T-cell (primary cell): ENCODE results near the gene REEP6. TPM values are rescaled to one million over a fixed set of nuclear protein-coding genes. Genes with fewer than 3 reads are reported as not detected.
"Not testable (repeated sequence)": the region's sequence is repeated elsewhere in the genome, so short reads cannot be mapped to it uniquely, and the experiment has no call there.

Source experiments
- ATAC-seq, 4 experiments: fragments of 200-7000 bp in 3 of 4; fragments of 150-1000 bp in 1 of 4; cut with Tn5 transposase; replicated peaks in 1 of 4; 1 replicate in 3 of 4; 2 replicates in 1 of 4; pipeline ENCODE4 v1.10.0; 2021; ENCODE audit warnings: moderate library complexity in 3 of 4, mild to moderate bottlenecking in 2 of 4, moderate number of reproducible peaks in 1 of 4
- CTCF ChIA-PET, 2 donors: fragments of 300-600 bp; sonication (Branson Sonifier 250); formaldehyde crosslinking; loops; one replicate each; lab custom pipeline; 2022; ENCODE audit warnings: antibody characterized with exemption in 2 of 2; lab: Charles Lee
- POLR2A ChIA-PET, 2 donors: fragments of 300-600 bp; sonication (Branson Sonifier 250); formaldehyde crosslinking; loops; one replicate each; lab custom pipeline; 2022; ENCODE audit warnings: antibody characterized with exemption in 2 of 2; lab: Charles Lee
- DNase-seq, 35 experiments: peaks; one replicate each; pipeline versions ENCODE4 v3.0.0 to v3.0.0-alpha.2; 2013 to 2023
- H3K27ac ChIP-seq: one replicate; pipeline ENCODE4 v1.5.1; 2013; ENCODE audit warnings: low read length
- H3K27me3 ChIP-seq, 2 experiments: replicated peaks in 1 of 2; 1 replicate in 1 of 2; 2 replicates in 1 of 2; pipeline versions ENCODE4 v1.6.1 to v1.7.0; 2013; ENCODE audit warnings: low read length in 1 of 2, mixed read lengths in 1 of 2; ENCODE audit not compliant: control insufficient read depth in 2 of 2, insufficient read depth in 2 of 2; ENCODE audit errors: extremely low read depth in 1 of 2
- H3K36me3 ChIP-seq, 2 donors: 1 replicate in 1 of 2; 2 replicates in 1 of 2; pipeline versions ENCODE4 v1.6.1 to v1.7.0; 2013; ENCODE audit warnings: low read length in 1 of 2; ENCODE audit not compliant: control insufficient read depth in 2 of 2, insufficient read depth in 1 of 2; ENCODE audit errors: extremely low read depth in 1 of 2
- H3K4me1 ChIP-seq, 2 experiments: 1 replicate in 1 of 2; 2 replicates in 1 of 2; pipeline versions ENCODE4 v1.6.1 to v1.7.0; 2013; ENCODE audit warnings: low read length in 2 of 2, mixed read lengths in 1 of 2; ENCODE audit not compliant: insufficient read depth in 2 of 2, control insufficient read depth in 1 of 2; ENCODE audit errors: extremely low read depth in 1 of 2
- H3K4me3 ChIP-seq, 2 donors: 1 replicate in 1 of 2; 2 replicates in 1 of 2; pipeline versions ENCODE4 v1.5.1 to v1.7.0; 2013; ENCODE audit warnings: mild to moderate bottlenecking in 2 of 2, low read length in 1 of 2, moderate library complexity in 1 of 2; ENCODE audit not compliant: control insufficient read depth in 1 of 2; ENCODE audit errors: extremely low read depth in 1 of 2
- H3K9me3 ChIP-seq: 2 replicates; pipeline ENCODE4 v1.7.0; 2013
- H3K27ac Mint-ChIP-seq, 2 donors: one replicate each; pipeline ENCODE4 v1.8.0; 2020 to 2021; ENCODE audit warnings: mild to moderate bottlenecking in 2 of 2, mixed read lengths in 2 of 2
- H3K27me3 Mint-ChIP-seq, 2 donors: one replicate each; pipeline ENCODE4 v1.8.0; 2021 to 2022; ENCODE audit warnings: mixed read lengths in 2 of 2
- H3K36me3 Mint-ChIP-seq: one replicate; pipeline ENCODE4 v1.8.0; 2021; ENCODE audit warnings: mixed read lengths
- H3K4me1 Mint-ChIP-seq, 3 donors: one replicate each; pipeline ENCODE4 v1.8.0; 2020 to 2022; ENCODE audit warnings: mixed read lengths in 3 of 3, mild to moderate bottlenecking in 1 of 3
- H3K4me3 Mint-ChIP-seq, 3 donors: one replicate each; pipeline ENCODE4 v1.8.0; 2020 to 2022; ENCODE audit warnings: mild to moderate bottlenecking in 3 of 3, mixed read lengths in 3 of 3, moderate library complexity in 3 of 3
- H3K9me3 Mint-ChIP-seq, 3 donors: one replicate each; pipeline ENCODE4 v1.8.0; 2020 to 2022; ENCODE audit warnings: mixed read lengths in 3 of 3
- WGBS: methylation state at CpG from one replicate; pipeline ENCODE4 v1.1.5; 2013; ENCODE audit warnings: missing lambda C conversion rate; ENCODE audit not compliant: insufficient coverage; 5-methylcytosine and 5-hydroxymethylcytosine counted together
- total RNA-seq, 35 experiments: library from RNA in 6 of 35; stranded (reverse) in 6 of 35; fragments of 120-200 nt in 1 of 35; gene quantifications; one replicate each; pipeline versions ENCODE4 v1.2.1 to v1.2.4 and lab custom pipeline; 2013 to 2026

Gene REEP6
- total RNA-seq, 5 donors from 2014 or later (not counting 1 experiment from before 2014, with no cell fraction given), result 2.2 to 6.9 (median 5.5) TPM

DNA sequence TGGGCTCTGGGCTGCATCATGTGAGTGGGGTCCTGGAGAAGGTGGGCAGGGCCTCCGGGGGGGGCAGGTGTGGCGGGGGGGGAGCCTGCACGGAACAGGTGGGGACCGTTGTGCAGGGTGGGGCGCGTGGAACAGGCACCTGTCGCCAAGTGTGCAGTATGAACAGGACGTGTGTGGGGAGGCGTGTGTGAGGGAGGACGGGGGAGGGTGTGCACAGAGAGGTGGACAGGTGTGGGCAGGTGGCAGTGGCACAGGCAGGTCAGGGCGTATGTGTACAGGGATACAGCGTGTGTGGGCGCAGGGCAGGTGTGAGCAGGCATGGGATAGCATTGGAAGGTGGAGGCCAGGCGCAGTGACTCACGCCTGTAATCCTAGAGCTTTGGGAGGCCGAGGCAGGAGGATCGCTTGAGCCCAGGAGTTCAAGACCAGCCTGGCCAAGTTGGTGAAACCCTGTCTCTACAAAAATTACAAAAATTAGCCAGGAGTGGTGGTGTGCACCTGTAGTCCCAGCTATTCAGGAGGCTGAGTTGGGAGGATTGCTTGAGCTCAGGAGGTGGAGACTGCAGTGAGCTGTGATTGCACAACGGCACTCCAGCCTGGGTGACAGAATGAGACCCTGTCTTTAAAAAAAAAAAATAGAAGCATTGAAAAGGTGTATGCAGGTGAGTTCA is 36.1 kb downstream of the REEP6 start:
- peaks cover 5 to 77% of the 10 kb centered on the region in 2 experiments for H3K27me3 ChIP-seq
- POLR2A ChIA-PET, result interaction anchor here in 1 of 2 donors (0.7 kb wide), 1 partner anchor 27 kb away, joined by 3 read pairs; no protein-coding TSS in a partner anchor
- H3K27ac Mint-ChIP-seq, result no peak overlapping the region
- no peak overlapping the region for H3K4me3 ChIP-seq
- H3K9me3 Mint-ChIP-seq, result no peaks in the 10 kb centered on the region
- CTCF ChIA-PET, result no interaction called here
- no peak for ATAC-seq
- WGBS, result 71% methylated on average over 17 of the region's 18 CpGs
- no peak overlapping the region for H3K27ac ChIP-seq
- no peaks in the 10 kb centered on the region for H3K36me3 ChIP-seq
- no peak overlapping the region for H3K4me3 Mint-ChIP-seq
- H3K4me1 Mint-ChIP-seq, result peaks cover 4 to 8% (median 7%) of the 10 kb centered on the region in 3 donors
- DNase-seq, result no peak
- no peaks in the 10 kb centered on the region for H3K4me1 ChIP-seq
- no peaks in the 10 kb centered on the region for H3K9me3 ChIP-seq
- peaks cover 44 to 55% of the 10 kb centered on the region in 2 donors for H3K27me3 Mint-ChIP-seq
- H3K36me3 Mint-ChIP-seq, result no peaks in the 10 kb centered on the region

DNA sequence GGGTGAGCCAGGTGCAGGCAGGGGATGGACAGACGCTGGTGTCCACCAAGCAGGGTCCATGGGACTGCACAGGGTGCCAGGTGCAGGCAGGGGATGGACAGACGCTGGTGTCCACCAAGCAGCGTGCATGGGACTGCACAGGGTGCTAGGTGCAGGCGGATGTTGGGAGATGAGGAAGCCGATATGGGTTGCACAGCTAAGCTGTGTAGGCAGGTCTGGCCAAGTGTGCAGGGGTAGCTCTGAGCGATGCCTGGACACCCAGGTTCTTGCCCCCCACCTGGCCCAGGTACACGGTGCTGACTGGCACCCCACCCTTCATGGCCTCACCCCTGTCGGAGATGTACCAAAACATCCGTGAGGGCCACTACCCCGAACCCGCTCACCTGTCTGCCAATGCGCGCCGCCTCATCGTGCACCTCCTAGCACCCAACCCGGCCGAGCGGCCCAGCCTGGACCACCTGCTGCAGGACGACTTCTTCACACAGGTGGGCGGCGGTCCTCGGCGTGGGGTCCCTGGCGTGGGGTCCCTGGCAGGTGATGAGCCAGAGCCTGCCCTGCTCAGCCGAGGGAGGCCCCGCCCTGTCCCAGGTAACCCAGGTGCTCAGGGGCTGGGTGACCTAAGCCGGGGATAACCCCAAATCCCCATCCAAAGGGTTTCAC is 36.8 kb downstream of the REEP6 start:
- H3K27me3 ChIP-seq, result peaks cover 5 to 76% of the 10 kb centered on the region in 2 experiments
- ChIA-PET POLR2A (interaction anchor here in 1 of 2 donors (0.7 kb wide), 1 partner anchor 28 kb away, joined by 3 read pairs; no protein-coding TSS in a partner anchor), CTCF (no interaction called here)
- no peaks in the 10 kb centered on the region for H3K36me3 Mint-ChIP-seq
- H3K4me3 ChIP-seq, result no peak overlapping the region
- peaks cover 4 to 8% (median 7%) of the 10 kb centered on the region in 3 donors for H3K4me1 Mint-ChIP-seq
- H3K27me3 Mint-ChIP-seq, result peaks cover 44 to 52% of the 10 kb centered on the region in 2 donors
- no peak overlapping the region for H3K27ac ChIP-seq
- no peaks in the 10 kb centered on the region for H3K9me3 Mint-ChIP-seq
- no peaks in the 10 kb centered on the region for H3K9me3 ChIP-seq
- H3K4me1 ChIP-seq, result no peaks in the 10 kb centered on the region
- H3K4me3 Mint-ChIP-seq, result no peak overlapping the region
- DNase-seq (no peak), ATAC-seq (no peak)
- WGBS, result 79% methylated on average over 25 of the region's 27 CpGs
- no peaks in the 10 kb centered on the region for H3K36me3 ChIP-seq
- no peak overlapping the region for H3K27ac Mint-ChIP-seq

DNA sequence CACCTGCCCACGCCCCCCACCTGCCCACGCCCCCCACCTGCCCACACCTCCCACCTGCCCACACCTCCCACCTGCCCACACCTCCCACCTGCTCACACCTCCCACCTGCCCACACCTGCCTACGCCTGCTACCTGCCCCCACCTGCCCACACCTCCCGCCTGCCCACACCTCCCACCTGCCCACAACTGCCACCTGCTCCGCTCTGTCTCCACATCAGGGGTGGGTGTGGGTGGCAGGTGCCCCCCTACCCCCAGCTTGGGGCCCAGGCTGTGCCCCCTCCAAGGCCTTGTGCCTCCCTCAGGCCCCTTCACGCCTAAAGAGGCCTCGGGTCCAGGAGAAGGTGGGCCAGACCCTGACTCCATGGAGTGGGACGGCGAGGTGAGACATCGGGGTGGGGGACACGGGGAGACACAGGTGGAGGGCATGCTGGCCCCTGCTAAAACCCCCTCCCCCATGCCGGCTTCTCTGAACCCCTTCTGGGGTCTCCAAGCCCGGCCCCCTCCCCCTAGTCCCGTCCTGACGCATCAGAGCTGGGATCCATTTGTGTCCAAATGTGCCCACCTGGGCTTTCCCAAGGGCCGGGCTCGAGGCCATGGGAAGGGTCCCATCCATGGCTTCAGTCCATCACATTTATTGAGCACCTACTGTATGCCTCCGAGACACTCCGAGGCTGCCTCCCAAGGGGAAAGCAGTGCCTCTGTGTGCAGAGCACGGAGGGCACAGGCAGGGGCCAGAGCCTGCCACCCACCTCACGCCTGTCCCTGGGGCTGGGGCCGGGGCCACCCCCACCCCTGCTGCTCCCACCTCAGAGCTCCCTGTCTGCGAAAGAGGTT is 37.8 kb downstream of the REEP6 start:
- H3K27ac ChIP-seq, result no peak overlapping the region
- ATAC-seq (no peak), DNase-seq (no peak)
- H3K36me3 Mint-ChIP-seq, result no peaks in the 10 kb centered on the region
- H3K9me3 Mint-ChIP-seq, result no peaks in the 10 kb centered on the region
- H3K27me3 Mint-ChIP-seq, result peaks cover 42 to 51% of the 10 kb centered on the region in 2 donors
- no peak overlapping the region for H3K4me3 ChIP-seq
- no peaks in the 10 kb centered on the region for H3K36me3 ChIP-seq
- WGBS, result 82% methylated on average over 16 of the region's 23 CpGs
- no peak overlapping the region for H3K4me3 Mint-ChIP-seq
- ChIA-PET POLR2A (no interaction called here), CTCF (no interaction called here)
- H3K27me3 ChIP-seq, result peaks cover 5 to 76% of the 10 kb centered on the region in 2 experiments
- H3K27ac Mint-ChIP-seq, result no peak overlapping the region
- no peaks in the 10 kb centered on the region for H3K4me1 ChIP-seq
- H3K4me1 Mint-ChIP-seq, result peaks cover 4 to 8% (median 7%) of the 10 kb centered on the region in 3 donors
- no peaks in the 10 kb centered on the region for H3K9me3 ChIP-seq

DNA sequence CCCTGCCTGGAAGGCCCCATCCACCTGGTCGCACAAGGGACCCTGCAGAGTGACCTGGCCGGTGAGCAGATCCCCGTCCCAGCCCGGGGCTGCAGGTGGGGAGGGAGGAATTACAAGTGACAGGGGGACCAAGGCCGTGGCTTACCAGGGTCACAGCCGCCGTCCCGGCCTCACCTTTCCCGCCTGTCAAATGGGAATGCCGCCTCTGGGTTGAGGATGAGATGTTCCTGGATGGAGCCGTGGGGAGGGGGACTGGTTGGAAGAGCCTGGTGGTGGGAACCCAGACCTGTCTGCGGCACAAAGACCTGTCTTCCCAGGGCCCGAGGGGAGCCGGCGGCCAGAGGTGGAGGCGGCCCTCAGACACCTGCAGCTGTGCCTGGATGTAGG is 38.4 kb downstream of the REEP6 start:
- Histone ChIP-seq H3K4me3 (no peak overlapping the region), H3K27ac (no peak overlapping the region), H3K4me1 (no peaks in the 10 kb centered on the region), H3K27me3 (peaks cover 5 to 78% of the 10 kb centered on the region in 2 experiments), H3K36me3 (no peaks in the 10 kb centered on the region), H3K9me3 (no peaks in the 10 kb centered on the region)
- ChIA-PET POLR2A (no interaction called here), CTCF (no interaction called here)
- Mint-ChIP-seq H3K27ac (no peak overlapping the region), H3K4me1 (peaks cover 3 to 5% (median 5%) of the 10 kb centered on the region in 3 donors), H3K36me3 (no peaks in the 10 kb centered on the region), H3K27me3 (peaks cover 40 to 49% of the 10 kb centered on the region in 2 donors), H3K9me3 (no peaks in the 10 kb centered on the region), H3K4me3 (no peak overlapping the region)
- DNase-seq (no peak), ATAC-seq (no peak)
- 74% methylated on average over 14 of the region's 16 CpGs for WGBS

DNA sequence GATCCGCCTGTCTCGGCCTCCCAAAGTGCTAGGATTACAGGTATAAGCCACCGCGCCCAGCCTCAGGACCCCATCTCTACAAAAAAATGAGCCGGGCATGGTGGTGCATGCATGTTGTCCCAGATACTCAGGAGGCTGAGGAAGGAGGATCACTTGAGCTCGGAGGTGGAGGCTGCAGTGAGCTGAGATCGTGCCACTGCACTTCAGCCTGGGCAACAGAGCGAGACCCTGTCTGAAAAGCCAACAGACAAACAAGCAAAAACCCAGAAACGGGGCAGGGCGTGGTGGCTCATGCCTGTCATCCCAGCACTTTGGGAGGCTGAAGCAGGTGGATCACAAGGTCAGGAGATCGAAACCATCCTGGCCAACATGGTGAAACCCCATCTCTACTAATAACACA is 39.9 kb downstream of the REEP6 start:
- peaks cover 34 to 42% of the 10 kb centered on the region in 2 donors for H3K27me3 Mint-ChIP-seq
- 84% methylated on average over 8 of the region's 11 CpGs for WGBS

DNA sequence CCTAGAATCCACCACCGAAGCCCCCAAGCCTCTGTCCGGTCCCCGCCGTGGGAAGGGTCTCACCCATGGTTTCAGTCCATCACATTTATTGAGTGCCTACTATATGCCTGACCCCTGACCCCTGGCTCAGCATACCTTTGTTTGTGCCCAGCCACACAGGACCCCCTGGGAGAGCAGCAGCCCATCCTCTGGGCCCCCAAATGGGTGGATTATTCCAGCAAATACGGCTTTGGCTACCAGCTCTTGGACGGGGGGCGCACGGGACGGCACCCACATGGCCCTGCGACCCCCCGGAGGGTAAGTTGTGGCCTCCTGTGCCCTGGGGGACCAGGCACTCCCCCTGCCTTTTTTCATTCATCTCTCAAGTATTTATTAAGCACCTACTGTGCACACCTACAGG is 40.6 kb downstream of the REEP6 start:
- ATAC-seq (no peak), DNase-seq (no peak)
- peaks cover 27 to 35% of the 10 kb centered on the region in 2 donors for H3K27me3 Mint-ChIP-seq
- H3K4me1 ChIP-seq, result no peaks in the 10 kb centered on the region
- no peak overlapping the region for H3K27ac ChIP-seq
- H3K4me3 ChIP-seq, result no peak overlapping the region
- H3K9me3 Mint-ChIP-seq, result no peaks in the 10 kb centered on the region
- ChIA-PET CTCF (no interaction called here), POLR2A (no interaction called here)
- WGBS, result 90% methylated on average over 11 of the region's 11 CpGs
- H3K27ac Mint-ChIP-seq, result no peak overlapping the region
- H3K36me3 ChIP-seq, result no peaks in the 10 kb centered on the region
- no peaks in the 10 kb centered on the region for H3K4me1 Mint-ChIP-seq
- no peaks in the 10 kb centered on the region for H3K9me3 ChIP-seq
- no peak overlapping the region for H3K4me3 Mint-ChIP-seq
- H3K27me3 ChIP-seq, result peaks cover 0 to 66% of the 10 kb centered on the region in 2 experiments
- no peaks in the 10 kb centered on the region for H3K36me3 Mint-ChIP-seq

More for the DNA sequence above, 39.9 kb downstream of the REEP6 start:
- H3K27ac ChIP-seq, H3K4me1 Mint-ChIP-seq, H3K36me3 Mint-ChIP-seq, POLR2A ChIA-PET, CTCF ChIA-PET, H3K4me3 Mint-ChIP-seq, H3K4me1 ChIP-seq, H3K4me3 ChIP-seq, H3K9me3 ChIP-seq, H3K36me3 ChIP-seq, H3K9me3 Mint-ChIP-seq, H3K27ac Mint-ChIP-seq, ATAC-seq, DNase-seq: not testable (repeated sequence)
- peaks cover 0 to 73% of the 10 kb centered on the region in 2 experiments for H3K27me3 ChIP-seq
